ELR (cell line): ENCODE data around the gene CHRM4.

Experiments used
- DNase-seq: peaks from one replicate; pipeline ENCODE4 v3.0.0-alpha.2; 2015; ENCODE audit warnings: low read depth

CHRM4 gene

GRCh38 chr11:46402957-46403902 is 11.7 kb upstream of the CHRM4 start:
- no peak for DNase-seq

- no peak for DNase-seq
Measured at GRCh38 chr11:46397526-46397925, 6.0 kb upstream of the CHRM4 start.

GRCh38 chr11:46393759-46394158 is 2.2 kb upstream of the CHRM4 start:
- DNase-seq: no peak

- no peak for DNase-seq
Measured at GRCh38 chr11:46393231-46393616, 1.6 kb upstream of the CHRM4 start.

GRCh38 chr11:46392421-46393230 is 1.1 kb upstream of the CHRM4 start:
- DNase-seq: peak; percentile 85

- DNase-seq: no peak
Measured at GRCh38 chr11:46391186-46391577, 394 bp downstream of the CHRM4 start.

- no peak for DNase-seq
Measured at GRCh38 chr11:46390331-46391171, 1.0 kb downstream of the CHRM4 start.

GRCh38 chr11:46389450-46390330 is 1.9 kb downstream of the CHRM4 start:
- DNase-seq: peak; percentile 80

- no peak for DNase-seq
Measured at GRCh38 chr11:46388619-46389449, 2.7 kb downstream of the CHRM4 start.

- no peak for DNase-seq
Measured at GRCh38 chr11:46387919-46388618, 3.5 kb downstream of the CHRM4 start.

GRCh38 chr11:46387456-46387855 is 4.1 kb downstream of the CHRM4 start:
- no peak for DNase-seq

GRCh38 chr11:46386674-46387073 is 4.9 kb downstream of the CHRM4 start:
- DNase-seq: peak; percentile 86

GRCh38 chr11:46386005-46386578 is 5.5 kb downstream of the CHRM4 start:
- DNase-seq: no peak

GRCh38 chr11:46385169-46386004 is 6.2 kb downstream of the CHRM4 start:
- no peak for DNase-seq

- DNase-seq: no peak
Measured at GRCh38 chr11:46383974-46384701, 7.4 kb downstream of the CHRM4 start.

- no peak for DNase-seq
Measured at GRCh38 chr11:46383404-46383758, 8.2 kb downstream of the CHRM4 start.

- peak; percentile 73 for DNase-seq
Measured at GRCh38 chr11:46382646-46383403, 8.8 kb downstream of the CHRM4 start.
